HepG2 (cell line): ENCODE measurements around the gene GLTPD2. TPM values are rescaled to one million over a fixed set of nuclear protein-coding genes. Genes with fewer than 3 reads are reported as not detected.

ENCODE experiments used
- ARNT2 ChIP-seq: sonication (generic); formaldehyde crosslinking; IDR thresholded peaks from 2 replicates; pipeline ENCODE4 v1.8.0; 2022; ENCODE audit warnings: mild to moderate bottlenecking, low read depth, missing genetic modification reagents, moderate library complexity
- CREB1 ChIP-seq, 2 experiments: fragments of 450-650 bp in 1 of 2; IDR thresholded peaks; 2 replicates each; pipeline ENCODE4 v1.6.1; 2016 to 2017; ENCODE audit warnings: control low read depth in 1 of 2, mild to moderate bottlenecking in 1 of 2, missing compliant biosample characterization in 1 of 2, missing genetic modification characterization in 1 of 2
- EHMT2 ChIP-seq: fragments of 200-600 bp; sonication (generic); IDR thresholded peaks from 2 replicates; pipeline ENCODE4 v1.7.0; 2017; ENCODE audit warnings: antibody characterized with exemption, low read depth, low read length, borderline replicate concordance
- EP300 ChIP-seq, 3 experiments: sonication (generic) in 1 of 3; formaldehyde crosslinking in 1 of 3; IDR thresholded peaks; 2 replicates each; pipeline versions ENCODE4 v1.5.1 to v1.6.1; 2011 to 2020; ENCODE audit warnings: low read depth in 2 of 3, low read length in 2 of 3, borderline replicate concordance in 1 of 3, improper control_type of control experiment in 1 of 3, mild to moderate bottlenecking in 1 of 3, missing genetic modification reagents in 1 of 3, moderate library complexity in 1 of 3
- PHF5A ChIP-seq: IDR thresholded peaks from one replicate; pipeline ENCODE4 v1.6.1; 2018; ENCODE audit warnings: low read depth, missing genetic modification reagents; ENCODE audit not compliant: unreplicated experiment
- PITX1 ChIP-seq: sonication (generic); formaldehyde crosslinking; IDR thresholded peaks from 2 replicates; pipeline ENCODE4 v1.5.1; 2020; ENCODE audit warnings: mild to moderate bottlenecking, missing genetic modification reagents
- REXO4 ChIP-seq: sonication (generic); formaldehyde crosslinking; IDR thresholded peaks from 2 replicates; pipeline ENCODE4 v1.8.0; 2022; ENCODE audit warnings: missing genetic modification reagents, mild to moderate bottlenecking, borderline replicate concordance
- SNAI1 ChIP-seq: sonication (generic); formaldehyde crosslinking; IDR thresholded peaks from 2 replicates; pipeline ENCODE4 v1.5.0; 2020; ENCODE audit warnings: mild to moderate bottlenecking, missing genetic modification reagents, borderline replicate concordance
- TBP ChIP-seq: sonication (generic); formaldehyde crosslinking; IDR thresholded peaks from 2 replicates; pipeline ENCODE4 v1.5.0; 2020; ENCODE audit warnings: missing genetic modification reagents
- XBP1 ChIP-seq: sonication (generic); formaldehyde crosslinking; IDR thresholded peaks from 2 replicates; pipeline ENCODE4 v1.5.0; 2020; ENCODE audit warnings: missing genetic modification reagents
- ZNF205 ChIP-seq: IDR thresholded peaks from 2 replicates; pipeline ENCODE4 v1.6.1; 2018; ENCODE audit warnings: missing biosample characterization, missing genetic modification reagents
- ZNF331 ChIP-seq: sonication (generic); formaldehyde crosslinking; IDR thresholded peaks from 2 replicates; pipeline ENCODE4 v1.4.0; 2020; ENCODE audit warnings: missing genetic modification reagents
- ZNF33A ChIP-seq: sonication (generic); formaldehyde crosslinking; IDR thresholded peaks from 2 replicates; pipeline ENCODE4 v1.5.1; 2020; ENCODE audit warnings: missing genetic modification reagents, mild to moderate bottlenecking, moderate library complexity, borderline replicate concordance
- ZNF383 ChIP-seq: sonication (generic); formaldehyde crosslinking; IDR thresholded peaks from 2 replicates; pipeline ENCODE4 v1.4.0; 2020; ENCODE audit warnings: missing genetic modification reagents, mild to moderate bottlenecking, borderline replicate concordance
- ZNF543 ChIP-seq: sonication (generic); formaldehyde crosslinking; IDR thresholded peaks from 2 replicates; pipeline ENCODE4 v1.4.0; 2020; ENCODE audit warnings: mild to moderate bottlenecking, missing genetic modification reagents
- ZNF569 ChIP-seq: sonication (generic); formaldehyde crosslinking; IDR thresholded peaks from 2 replicates; pipeline ENCODE4 v1.5.0; 2020; ENCODE audit warnings: mild to moderate bottlenecking, missing genetic modification reagents, moderate library complexity, borderline replicate concordance
- ZNF607 ChIP-seq: sonication (generic); formaldehyde crosslinking; IDR thresholded peaks from 2 replicates; pipeline ENCODE4 v1.5.1; 2020; ENCODE audit warnings: missing genetic modification reagents, mild to moderate bottlenecking, borderline replicate concordance
- ZNF713 ChIP-seq: sonication (generic); formaldehyde crosslinking; IDR thresholded peaks from 2 replicates; pipeline ENCODE4 v1.4.0; 2020; ENCODE audit warnings: mild to moderate bottlenecking, missing genetic modification reagents
- ZSCAN12 ChIP-seq: sonication (generic); formaldehyde crosslinking; IDR thresholded peaks from 2 replicates; pipeline ENCODE4 v1.9.0; 2021; ENCODE audit warnings: mild to moderate bottlenecking, missing genetic modification reagents
- polyA plus RNA-seq, 8 experiments: library from polyadenylated mRNA; depleted of rRNA in 3 of 8; stranded (reverse) in 7 of 8; unstranded in 1 of 8; fragments of >200 nt; fragmentation: Illumina TruSeq in 4 of 8; extraction: Trizol in 4 of 8; gene quantifications; 2 replicates each; pipeline versions ENCODE4 v1.2.1 to v1.2.3, GENCODE V29; 2011 to 2016; ENCODE audit warnings: low read depth in 4 of 8, missing spikeins in 1 of 8, mixed read lengths in 1 of 8; ENCODE audit not compliant: insufficient read depth in 1 of 8
- total RNA-seq, 5 experiments: library from RNA; depleted of rRNA; stranded (reverse); fragments of >200 nt; fragmentation: Illumina TruSeq; extraction: Trizol; gene quantifications; 2 replicates each; pipeline ENCODE4 v1.2.3, GENCODE V29; 2016; ENCODE audit warnings: low read depth in 1 of 5
- TF ChIP-seq, protein P1 (sequence below): sonication (generic); formaldehyde crosslinking; IDR thresholded peaks from 2 replicates; pipeline ENCODE4 v1.8.0; 2022; ENCODE audit warnings: mild to moderate bottlenecking, missing genetic modification reagents; ENCODE audit not compliant: insufficient replicate concordance
- TF ChIP-seq, protein P2 (sequence below): IDR thresholded peaks from 2 replicates; pipeline ENCODE4 v1.6.1; 2016; ENCODE audit warnings: missing genetic modification reagents, missing compliant biosample characterization
- TF ChIP-seq, protein P3 (sequence below): sonication (generic); formaldehyde crosslinking; IDR thresholded peaks from 2 replicates; pipeline ENCODE4 v1.8.1; 2023; ENCODE audit warnings: mild to moderate bottlenecking, missing genetic modification reagents
- TF ChIP-seq, protein P4 (sequence below): IDR thresholded peaks from 2 replicates; pipeline ENCODE4 v1.6.1; 2018; ENCODE audit warnings: missing genetic modification reagents
- TF ChIP-seq, protein P5 (sequence below): sonication (generic); formaldehyde crosslinking; IDR thresholded peaks from 2 replicates; pipeline ENCODE4 v1.4.0; 2020; ENCODE audit warnings: mild to moderate bottlenecking, missing genetic modification reagents

Gene GLTPD2
- total and polyA plus RNA-seq, 2 of the 13 experiments (the other 11 are each of a cell fraction or from before 2014, with no cell fraction given) = 7.5 to 12.9 TPM

DNA sequence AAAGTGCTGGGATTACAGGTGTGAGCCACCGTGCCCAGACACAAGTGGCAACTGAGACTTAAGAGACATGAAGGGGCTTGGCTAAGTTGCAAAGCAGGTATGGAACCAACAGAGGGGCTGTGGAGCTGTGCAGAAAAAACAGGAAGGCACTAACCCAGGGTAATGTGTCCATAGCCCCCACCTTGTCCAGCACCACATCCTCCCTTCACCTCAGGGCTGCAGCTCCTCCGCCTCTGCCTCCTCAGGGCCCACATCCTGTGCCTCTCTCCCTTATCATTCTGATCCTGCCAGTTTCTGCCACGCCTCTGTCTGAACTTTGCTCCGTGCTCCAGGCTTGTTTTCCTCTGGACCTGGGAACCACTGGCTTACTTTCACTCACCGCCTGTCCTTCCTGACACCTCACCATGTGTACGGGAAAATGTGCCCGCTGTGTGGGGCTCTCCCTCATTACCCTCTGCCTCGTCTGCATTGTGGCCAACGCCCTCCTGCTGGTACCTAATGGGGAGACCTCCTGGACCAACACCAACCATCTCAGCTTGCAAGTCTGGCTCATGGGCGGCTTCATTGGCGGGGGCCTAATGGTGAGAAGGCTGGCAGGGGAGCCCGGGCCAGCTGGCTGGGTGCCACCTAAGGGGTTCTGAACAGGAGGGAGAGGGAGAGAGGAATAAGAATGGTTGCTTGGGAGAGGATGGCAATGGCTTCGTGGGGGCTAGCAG is 17.1 kb upstream of the GLTPD2 start, which contains the start of gene TM4SF5 (continued):
- TF ChIP-seq ZNF383 (CRISPR knock-in tag) (no peak), ZNF607 (CRISPR knock-in tag) (no peak), ZNF33A (CRISPR knock-in tag) (no peak), ZNF543 (CRISPR knock-in tag) (0 out of 2 replicates have a peak, but pooled peaks have one; percentile 23), CREB1 (IDR thresholded peaks at IDR 0.05) (no peak), CREB1 (CRISPR knock-in tag; IDR thresholded peaks at IDR 0.05) (no peak), ZNF205 (CRISPR knock-in tag) (0 out of 2 replicates have a peak, but pooled peaks have one; percentile 26), PHF5A (peak; percentile 68), SNAI1 (CRISPR knock-in tag) (peak; percentile 40; the same call in 1 of the 2 replicates), REXO4 (CRISPR knock-in tag) (no peak), ZNF713 (CRISPR knock-in tag) (no peak), EHMT2 (no peak), ZNF331 (CRISPR knock-in tag) (peak; percentile 90), PITX1 (peak; percentile 91), TBP (CRISPR knock-in tag) (no peak; the same call in 1 of the 2 replicates), ARNT2 (CRISPR knock-in tag) (peak; percentile 67; the same call in 1 of the 2 replicates), ZSCAN12 (CRISPR knock-in tag) (0 out of 2 replicates have a peak, but pooled peaks have one; percentile 25), EP300 (IDR thresholded peaks at IDR 0.05; ENCODE audit: low read depth in 2 of 2, low read length in 2 of 2) (peak in 1 of 2 experiments; percentile 84; a peak in 2 of 4 replicates), EP300 (CRISPR knock-in tag; IDR thresholded peaks at IDR 0.05; ENCODE audit: borderline replicate concordance) (peak; percentile 68; the same call in 1 of the 2 replicates), ZNF569 (CRISPR knock-in tag) (no peak), XBP1 (peak; percentile 43; the same call in 1 of the 2 replicates)
- TF ChIP-seq, protein P1, sequence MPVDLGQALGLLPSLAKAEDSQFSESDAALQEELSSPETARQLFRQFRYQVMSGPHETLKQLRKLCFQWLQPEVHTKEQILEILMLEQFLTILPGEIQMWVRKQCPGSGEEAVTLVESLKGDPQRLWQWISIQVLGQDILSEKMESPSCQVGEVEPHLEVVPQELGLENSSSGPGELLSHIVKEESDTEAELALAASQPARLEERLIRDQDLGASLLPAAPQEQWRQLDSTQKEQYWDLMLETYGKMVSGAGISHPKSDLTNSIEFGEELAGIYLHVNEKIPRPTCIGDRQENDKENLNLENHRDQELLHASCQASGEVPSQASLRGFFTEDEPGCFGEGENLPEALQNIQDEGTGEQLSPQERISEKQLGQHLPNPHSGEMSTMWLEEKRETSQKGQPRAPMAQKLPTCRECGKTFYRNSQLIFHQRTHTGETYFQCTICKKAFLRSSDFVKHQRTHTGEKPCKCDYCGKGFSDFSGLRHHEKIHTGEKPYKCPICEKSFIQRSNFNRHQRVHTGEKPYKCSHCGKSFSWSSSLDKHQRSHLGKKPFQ (CRISPR knock-in tag) = peak; percentile 43
- TF ChIP-seq, protein P2, sequence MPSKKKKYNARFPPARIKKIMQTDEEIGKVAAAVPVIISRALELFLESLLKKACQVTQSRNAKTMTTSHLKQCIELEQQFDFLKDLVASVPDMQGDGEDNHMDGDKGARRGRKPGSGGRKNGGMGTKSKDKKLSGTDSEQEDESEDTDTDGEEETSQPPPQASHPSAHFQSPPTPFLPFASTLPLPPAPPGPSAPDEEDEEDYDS (CRISPR knock-in tag) = peak; percentile 92
- TF ChIP-seq, protein P3, sequence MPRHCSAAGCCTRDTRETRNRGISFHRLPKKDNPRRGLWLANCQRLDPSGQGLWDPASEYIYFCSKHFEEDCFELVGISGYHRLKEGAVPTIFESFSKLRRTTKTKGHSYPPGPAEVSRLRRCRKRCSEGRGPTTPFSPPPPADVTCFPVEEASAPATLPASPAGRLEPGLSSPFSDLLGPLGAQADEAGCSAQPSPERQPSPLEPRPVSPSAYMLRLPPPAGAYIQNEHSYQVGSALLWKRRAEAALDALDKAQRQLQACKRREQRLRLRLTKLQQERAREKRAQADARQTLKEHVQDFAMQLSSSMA = no peak
- TF ChIP-seq, protein P4, sequence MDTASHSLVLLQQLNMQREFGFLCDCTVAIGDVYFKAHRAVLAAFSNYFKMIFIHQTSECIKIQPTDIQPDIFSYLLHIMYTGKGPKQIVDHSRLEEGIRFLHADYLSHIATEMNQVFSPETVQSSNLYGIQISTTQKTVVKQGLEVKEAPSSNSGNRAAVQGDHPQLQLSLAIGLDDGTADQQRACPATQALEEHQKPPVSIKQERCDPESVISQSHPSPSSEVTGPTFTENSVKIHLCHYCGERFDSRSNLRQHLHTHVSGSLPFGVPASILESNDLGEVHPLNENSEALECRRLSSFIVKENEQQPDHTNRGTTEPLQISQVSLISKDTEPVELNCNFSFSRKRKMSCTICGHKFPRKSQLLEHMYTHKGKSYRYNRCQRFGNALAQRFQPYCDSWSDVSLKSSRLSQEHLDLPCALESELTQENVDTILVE (CRISPR knock-in tag) = peak; percentile 23; the same call in 1 of the 2 replicates
- TF ChIP-seq, protein P5, sequence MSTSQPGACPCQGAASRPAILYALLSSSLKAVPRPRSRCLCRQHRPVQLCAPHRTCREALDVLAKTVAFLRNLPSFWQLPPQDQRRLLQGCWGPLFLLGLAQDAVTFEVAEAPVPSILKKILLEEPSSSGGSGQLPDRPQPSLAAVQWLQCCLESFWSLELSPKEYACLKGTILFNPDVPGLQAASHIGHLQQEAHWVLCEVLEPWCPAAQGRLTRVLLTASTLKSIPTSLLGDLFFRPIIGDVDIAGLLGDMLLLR (CRISPR knock-in tag) = peak; percentile 70; the same call in 1 of the 2 replicates
